CD4-positive, alpha-beta T cell treated with Interleukin-6 for 4 hours (primary cell): ENCODE measurements around the gene OR2A7.
"Not testable (repeated sequence)": the region's sequence is repeated elsewhere in the genome, so short reads cannot be mapped to it uniquely, and the experiment has no call there.

Source experiments
- DNase-seq: peaks from one replicate; pipeline ENCODE4 v3.0.0-alpha.2; 2020; ENCODE audit warnings: mixed read lengths

The OR2A7 gene

GRCh38 chr7:144247674-144248330, 16.8 kb downstream of the OR2A7 start:
- not testable (repeated sequence) for DNase-seq

- not testable (repeated sequence) for DNase-seq
Observed at GRCh38 chr7:144246967-144247366, 17.6 kb downstream of the OR2A7 start.

- not testable (repeated sequence) for DNase-seq
Observed at GRCh38 chr7:144245372-144245771, 19.2 kb downstream of the OR2A7 start.

- not testable (repeated sequence) for DNase-seq
Observed at GRCh38 chr7:144239365-144239764, 25.2 kb downstream of the OR2A7 start, which contains the start of gene OR2A42. Gene OR2A42 (minus strand): TSS chr7:144239605. CDS start chr7:144232843, 6,762 bp downstream.

GRCh38 chr7:144238530-144239082, 26.0 kb downstream of the OR2A7 start:
- not testable (repeated sequence) for DNase-seq

GRCh38 chr7:144233039-144233438, 31.6 kb downstream of the OR2A7 start:
- not testable (repeated sequence) for DNase-seq

- not testable (repeated sequence) for DNase-seq
Observed at GRCh38 chr7:144231027-144231426, 33.6 kb downstream of the OR2A7 start.

- not testable (repeated sequence) for DNase-seq
Observed at GRCh38 chr7:144228810-144229209, 35.8 kb downstream of the OR2A7 start.

GRCh38 chr7:144226866-144227265, 37.7 kb downstream of the OR2A7 start:
- not testable (repeated sequence) for DNase-seq

GRCh38 chr7:144223675-144224074, 40.9 kb downstream of the OR2A7 start:
- not testable (repeated sequence) for DNase-seq

- not testable (repeated sequence) for DNase-seq
Observed at GRCh38 chr7:144220531-144220930, 44.1 kb downstream of the OR2A7 start.

GRCh38 chr7:144219149-144219548, 45.4 kb downstream of the OR2A7 start:
- not testable (repeated sequence) for DNase-seq

- not testable (repeated sequence) for DNase-seq
Observed at GRCh38 chr7:144218581-144218980, 46.0 kb downstream of the OR2A7 start.

GRCh38 chr7:144217200-144217599, 47.4 kb downstream of the OR2A7 start:
- DNase-seq = not testable (repeated sequence)
